CD4-positive, alpha-beta T cell treated with Interleukin-6 at 100 ng/mL for 8 hours (primary cell): Measurements from ENCODE around the gene FAM3D.
"Not testable (repeated sequence)": the region's sequence is repeated elsewhere in the genome, so short reads cannot be mapped to it uniquely, and the experiment has no call there.

Experiments used
- DNase-seq: peaks from one replicate; pipeline ENCODE4 v3.0.0-alpha.2; 2020; ENCODE audit warnings: mixed read lengths, low spot score

Gene FAM3D

GRCh38 chr3:58683001-58683458 is 16.5 kb upstream of the FAM3D start:
- DNase-seq = no peak

GRCh38 chr3:58681863-58682262 is 15.3 kb upstream of the FAM3D start:
- DNase-seq = no peak

GRCh38 chr3:58680879-58681525 is 14.4 kb upstream of the FAM3D start:
- DNase-seq = no peak

- no peak for DNase-seq
These were observed 13.5 kb upstream of the FAM3D start for GRCh38 chr3:58679974-58680666.

- no peak for DNase-seq
These were observed 12.9 kb upstream of the FAM3D start for GRCh38 chr3:58679446-58679845.

GRCh38 chr3:58678177-58678970 is 11.8 kb upstream of the FAM3D start:
- DNase-seq = not testable (repeated sequence)

- no peak for DNase-seq
These were observed 6.3 kb upstream of the FAM3D start for GRCh38 chr3:58672880-58673279.

GRCh38 chr3:58672451-58672850 is 5.9 kb upstream of the FAM3D start:
- DNase-seq = no peak

GRCh38 chr3:58670506-58671135 is 4.0 kb upstream of the FAM3D start:
- no peak for DNase-seq

GRCh38 chr3:58668247-58668646 is 1.7 kb upstream of the FAM3D start:
- DNase-seq = no peak

- no peak for DNase-seq
These were observed 1.1 kb upstream of the FAM3D start for GRCh38 chr3:58667704-58668103.

GRCh38 chr3:58667229-58667628 is 655 bp upstream of the FAM3D start:
- no peak for DNase-seq

- no peak for DNase-seq
These were observed 1.2 kb downstream of the FAM3D start for GRCh38 chr3:58665405-58665804.

- DNase-seq = no peak
These were observed 2.0 kb downstream of the FAM3D start for GRCh38 chr3:58664611-58665010.

- no peak for DNase-seq
These were observed 4.6 kb downstream of the FAM3D start for GRCh38 chr3:58661836-58662420.

- no peak for DNase-seq
These were observed 5.6 kb downstream of the FAM3D start for GRCh38 chr3:58660998-58661397.

GRCh38 chr3:58659051-58659675 is 7.4 kb downstream of the FAM3D start:
- DNase-seq = no peak

GRCh38 chr3:58658508-58658907 is 8.1 kb downstream of the FAM3D start:
- no peak for DNase-seq

- no peak for DNase-seq
These were observed 8.9 kb downstream of the FAM3D start for GRCh38 chr3:58657571-58658141.

- DNase-seq = no peak
These were observed 9.5 kb downstream of the FAM3D start for GRCh38 chr3:58657036-58657520.

GRCh38 chr3:58656631-58657030 is 9.9 kb downstream of the FAM3D start:
- no peak for DNase-seq
